Dedifferentiated amniotic fluid mesenchymal stem cell (primary cell): ENCODE measurements around the gene CEP55.
A peak's percentile ranks its signal among the peaks of the same experiment; 100 is the strongest.
"Not testable (repeated sequence)": the region's sequence is repeated elsewhere in the genome, so short reads cannot be mapped to it uniquely, and the experiment has no call there.

Experiments
- DNase-seq: peaks from one replicate; pipeline ENCODE4 v3.0.0-alpha.2; 2016; ENCODE audit errors: extremely low spot score

The CEP55 gene

DNA sequence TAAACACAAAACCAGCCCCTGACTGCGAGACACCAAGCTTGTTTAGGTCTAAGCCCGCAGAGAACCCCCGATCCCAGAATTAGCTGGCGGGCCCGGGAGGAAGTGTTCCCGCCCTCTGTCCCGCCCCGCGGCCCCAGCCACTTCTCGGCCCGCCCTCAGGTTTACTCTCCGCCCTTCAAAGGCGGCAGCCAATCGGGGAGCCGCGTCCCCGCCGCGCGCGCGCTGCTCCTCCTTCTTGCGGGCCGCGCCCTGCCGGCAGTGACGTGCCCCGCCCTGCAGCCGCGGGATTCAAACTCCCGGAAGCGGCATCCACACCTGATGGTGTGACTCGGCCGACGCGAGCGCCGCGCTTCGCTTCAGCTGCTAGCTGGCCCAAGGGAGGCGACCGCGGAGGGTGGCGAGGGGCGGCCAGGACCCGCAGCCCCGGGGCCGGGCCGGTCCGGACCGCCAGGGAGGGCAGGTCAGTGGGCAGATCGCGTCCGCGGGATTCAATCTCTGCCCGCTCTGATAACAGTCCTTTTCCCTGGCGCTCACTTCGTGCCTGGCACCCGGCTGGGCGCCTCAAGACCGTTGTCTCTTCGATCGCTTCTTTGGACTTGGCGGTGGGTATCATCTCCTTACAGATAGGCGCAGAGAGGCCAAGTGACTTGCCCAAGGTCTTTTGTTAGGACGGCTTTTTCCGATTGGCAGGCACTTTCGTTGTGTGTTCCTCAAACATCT is at the start of gene CEP55:
CEP55 (plus strand) TSS at position 291 of the 720 bp plus-strand sequence. CDS start 3,440 bp downstream, outside the sequence.
- DNase-seq, result peak; percentile 91

DNA sequence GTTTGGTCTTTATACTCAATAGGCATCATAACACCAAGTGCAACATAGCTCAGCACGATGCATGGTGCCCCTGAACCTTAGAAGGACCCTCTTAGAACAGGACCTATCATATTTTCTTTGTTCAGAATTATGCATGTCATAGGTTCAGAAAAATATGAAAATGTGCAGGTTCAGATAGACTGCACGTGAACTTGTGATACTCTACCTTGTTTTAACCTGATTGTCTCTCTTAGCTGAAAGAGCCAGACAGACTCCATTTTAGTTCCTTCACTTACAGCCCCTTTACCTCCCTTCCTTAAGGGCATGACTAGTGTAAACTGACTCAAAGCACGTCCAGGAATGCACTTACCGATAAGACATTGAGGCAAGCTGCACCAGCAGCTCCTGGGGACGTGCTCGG is 49.4 kb upstream of the CEP55 start:
- DNase-seq, result no peak

DNA sequence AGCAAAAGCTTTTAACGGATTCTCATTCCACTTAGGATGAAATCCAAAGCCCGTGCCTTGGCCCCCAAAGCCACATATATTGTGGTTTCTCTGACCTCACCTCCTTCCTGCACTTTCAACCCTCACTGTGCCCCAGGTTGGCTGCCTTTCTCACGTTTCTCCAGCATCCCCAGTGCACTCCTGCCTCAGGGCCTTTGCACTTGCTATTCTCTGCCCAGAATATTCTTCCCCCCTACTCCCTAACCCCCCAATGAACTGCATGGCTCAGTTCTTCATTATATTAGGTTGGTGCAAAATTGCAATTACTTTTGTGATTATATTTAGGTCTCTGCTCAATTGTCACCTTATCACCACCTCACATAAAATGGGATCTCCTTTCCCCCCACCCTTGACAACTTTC is 48.4 kb upstream of the CEP55 start:
- DNase-seq, result no peak

DNA sequence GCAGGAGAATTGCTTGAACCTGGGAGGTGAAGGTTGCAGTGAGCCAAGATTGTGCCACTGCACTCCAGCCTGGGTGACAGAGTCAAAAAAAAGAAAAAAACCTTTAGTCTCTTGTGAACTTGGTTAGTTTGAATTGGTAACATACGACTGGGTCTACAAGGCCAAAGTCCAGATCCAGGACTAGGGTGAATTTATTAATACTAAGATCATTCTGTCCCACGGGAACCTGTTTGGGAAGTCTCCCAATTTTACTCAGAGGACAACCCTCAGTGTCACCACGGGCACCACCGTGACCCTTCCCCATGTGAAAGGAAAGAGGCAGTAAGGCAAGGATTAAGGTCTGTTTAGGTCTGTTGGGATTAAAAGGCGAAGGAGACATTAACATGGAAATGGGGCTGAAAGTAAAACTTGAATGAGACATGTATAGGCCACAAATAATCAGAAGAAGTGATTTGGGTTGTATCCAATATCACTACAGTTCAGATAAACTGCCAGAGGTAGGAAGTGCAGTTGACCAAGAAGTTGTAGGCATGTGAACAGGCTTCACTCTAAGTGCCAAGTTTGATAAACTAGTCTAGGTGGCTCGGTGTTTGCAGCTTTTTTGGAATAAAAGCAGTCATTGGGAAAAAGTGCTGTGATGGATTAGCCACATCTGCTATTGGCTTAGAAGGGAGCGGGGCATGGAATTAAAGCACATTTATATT is 45.0 kb upstream of the CEP55 start:
- no peak for DNase-seq

DNA sequence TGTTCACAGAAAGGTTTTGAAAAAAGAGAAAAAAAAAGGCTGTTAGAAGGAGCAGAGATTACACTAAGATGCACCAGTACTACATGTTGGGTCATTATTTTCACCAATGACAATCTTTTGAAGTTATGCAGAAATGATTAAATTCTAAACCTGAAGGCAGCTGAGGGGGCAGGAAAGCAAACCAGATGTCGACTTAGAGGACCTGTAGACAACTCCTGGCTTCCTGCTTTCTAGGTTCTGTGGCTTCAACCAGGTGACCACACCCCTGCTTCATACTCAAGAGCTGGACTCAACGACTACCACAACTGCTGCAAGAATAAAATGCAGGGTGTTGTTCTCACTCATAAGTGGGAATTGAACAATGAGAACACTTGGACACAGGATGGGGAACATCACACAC is 44.3 kb upstream of the CEP55 start:
- DNase-seq, result no peak

DNA sequence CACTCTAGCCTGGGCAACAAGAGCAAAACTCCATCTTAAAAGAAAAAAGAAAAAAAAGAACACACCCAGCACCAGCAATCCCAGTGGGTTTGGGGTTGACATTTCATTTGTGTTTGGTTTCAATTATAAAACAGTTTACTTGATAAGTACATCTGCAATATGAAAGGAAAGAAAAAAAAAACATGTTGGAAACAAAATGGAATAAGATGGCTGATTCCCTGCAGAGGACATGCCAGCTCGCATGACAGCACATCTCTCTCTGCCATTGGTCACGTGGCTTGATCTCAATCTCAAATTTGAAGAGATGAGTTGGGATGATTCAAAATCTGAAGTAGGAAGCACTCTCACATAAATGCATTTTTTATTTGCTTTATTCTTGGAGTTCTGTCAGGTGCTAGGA is 42.3 kb upstream of the CEP55 start:
- DNase-seq, result no peak

DNA sequence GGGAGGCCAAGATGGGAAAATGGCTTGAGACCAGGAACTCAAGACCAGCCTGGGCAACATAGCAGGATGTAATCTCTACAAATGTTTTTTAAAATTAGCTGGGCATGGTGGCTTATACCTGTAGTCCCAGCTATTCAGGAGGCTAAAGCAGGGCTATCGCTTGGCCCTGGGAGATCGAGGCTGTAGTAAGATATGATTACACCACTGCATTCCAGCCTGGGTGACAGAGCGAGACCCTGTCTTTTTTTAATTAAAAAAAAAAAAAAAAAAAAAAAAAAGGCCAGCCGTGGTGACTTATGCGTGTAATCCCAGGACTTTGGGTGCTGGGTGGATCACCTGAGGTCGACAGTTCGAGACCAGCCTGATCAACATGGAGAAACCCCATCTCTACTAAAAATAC is 41.7 kb upstream of the CEP55 start:
- no peak for DNase-seq

DNA sequence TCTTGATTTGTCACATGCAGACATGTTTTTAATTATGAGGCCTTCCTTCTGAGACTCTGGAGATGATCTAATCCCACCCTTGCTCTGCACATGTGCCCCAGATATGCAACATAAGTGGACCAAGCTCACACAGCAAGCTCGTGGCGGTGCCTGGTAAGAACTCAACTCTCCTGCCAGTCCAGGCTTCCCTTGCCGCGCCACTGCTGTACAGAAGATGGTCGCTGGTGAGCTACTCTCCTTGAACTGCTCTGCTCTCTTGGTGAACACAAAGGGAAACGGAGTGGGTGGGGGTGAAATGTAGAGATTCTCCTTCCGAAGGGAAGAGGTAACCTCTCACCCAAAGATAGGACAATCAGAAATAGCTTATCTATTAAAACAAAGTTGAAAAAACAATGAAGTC is 39.9 kb upstream of the CEP55 start:
- DNase-seq, result no peak

DNA sequence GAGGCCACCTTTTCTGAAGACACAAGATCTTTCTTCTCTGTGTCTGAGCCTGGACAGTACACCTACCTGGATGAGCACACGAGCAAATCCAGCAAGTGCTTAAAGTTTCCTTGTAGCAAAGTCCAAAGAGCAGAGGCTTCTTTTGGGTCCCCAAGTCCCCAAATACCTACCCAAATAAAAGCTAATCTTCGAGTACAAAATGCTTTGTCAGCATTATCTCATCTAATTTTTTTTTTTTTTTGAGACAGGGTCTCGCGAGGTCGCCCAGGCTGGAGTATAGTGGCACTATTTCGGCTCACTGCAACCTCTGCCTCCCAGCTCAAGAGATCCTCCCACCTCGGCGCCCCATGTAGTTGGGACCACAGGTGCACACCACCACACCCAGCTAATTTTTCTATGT is 38.9 kb upstream of the CEP55 start:
- no peak for DNase-seq

DNA sequence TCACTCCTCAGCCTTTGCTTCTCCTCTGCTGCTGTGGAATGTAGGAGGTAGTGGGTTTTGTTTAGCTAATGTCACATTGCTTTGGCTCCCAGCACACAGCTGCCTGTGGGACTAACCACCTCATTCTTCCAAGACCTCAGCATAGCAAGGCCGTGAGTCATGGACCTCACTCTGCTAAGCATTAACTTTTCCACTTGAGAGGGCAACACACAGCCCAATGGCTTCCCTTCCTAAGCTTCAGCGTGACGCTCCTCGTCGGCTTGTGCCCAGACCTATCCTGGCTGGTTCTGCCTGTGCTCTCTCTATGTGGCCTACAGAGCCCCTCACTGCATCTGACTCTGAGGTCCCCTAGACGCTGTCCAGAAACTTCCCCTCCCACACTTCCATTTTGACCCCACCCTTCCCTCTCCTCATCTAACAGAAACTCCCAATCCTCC is 37.6 kb upstream of the CEP55 start:
- peak; percentile 99 for DNase-seq

DNA sequence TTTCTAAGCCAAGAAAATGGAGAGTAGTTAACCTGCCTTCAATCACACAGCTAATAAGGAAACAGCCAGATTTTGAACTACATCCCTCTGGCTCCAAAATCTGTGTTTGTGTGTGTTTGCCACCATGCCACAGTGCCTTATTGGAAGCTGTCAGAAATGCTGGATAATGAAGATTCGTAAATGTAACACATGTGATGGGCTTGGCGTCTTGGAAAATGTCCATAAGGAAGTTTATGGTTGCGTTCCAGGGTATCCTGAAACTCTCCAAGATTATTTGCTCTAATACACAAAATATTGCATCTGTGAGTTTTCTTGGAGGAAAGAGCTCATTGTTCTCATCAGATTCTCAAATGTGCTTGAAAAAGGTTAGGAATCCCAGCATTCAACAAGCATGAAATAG is 36.9 kb upstream of the CEP55 start:
- no peak for DNase-seq

DNA sequence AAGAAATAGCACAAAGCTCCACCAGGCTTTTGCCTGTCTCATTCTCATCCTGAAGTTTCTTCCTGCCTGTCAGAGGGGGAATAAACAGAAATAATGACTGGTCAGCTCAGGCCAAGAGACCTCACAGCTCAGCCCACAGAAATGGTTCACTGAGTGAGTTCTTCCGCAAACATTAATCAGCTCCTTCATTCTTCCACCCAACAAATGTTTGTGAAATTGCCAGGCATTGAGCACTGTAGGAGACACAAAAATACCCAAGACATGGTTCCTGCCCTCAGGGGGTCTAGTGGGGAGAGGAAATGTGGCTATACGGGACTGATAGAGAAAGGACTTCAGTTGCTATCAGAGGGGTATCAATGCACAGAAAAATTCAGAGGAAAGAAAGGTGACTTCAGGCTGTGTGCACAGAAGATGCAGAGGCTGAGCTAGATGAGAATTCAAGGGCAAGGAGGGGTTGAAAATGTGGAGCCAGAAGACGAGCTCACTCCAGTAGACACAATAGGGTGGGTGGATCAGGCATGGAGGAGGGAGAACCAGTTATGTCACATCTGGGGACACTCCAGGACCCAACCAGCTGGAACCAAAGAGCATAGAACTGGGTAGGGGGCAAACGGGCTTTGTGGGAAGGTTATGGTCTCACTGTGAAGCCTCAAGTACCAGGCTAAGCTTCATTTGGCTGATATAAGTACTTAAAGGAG is 35.2 kb upstream of the CEP55 start:
- no peak for DNase-seq

DNA sequence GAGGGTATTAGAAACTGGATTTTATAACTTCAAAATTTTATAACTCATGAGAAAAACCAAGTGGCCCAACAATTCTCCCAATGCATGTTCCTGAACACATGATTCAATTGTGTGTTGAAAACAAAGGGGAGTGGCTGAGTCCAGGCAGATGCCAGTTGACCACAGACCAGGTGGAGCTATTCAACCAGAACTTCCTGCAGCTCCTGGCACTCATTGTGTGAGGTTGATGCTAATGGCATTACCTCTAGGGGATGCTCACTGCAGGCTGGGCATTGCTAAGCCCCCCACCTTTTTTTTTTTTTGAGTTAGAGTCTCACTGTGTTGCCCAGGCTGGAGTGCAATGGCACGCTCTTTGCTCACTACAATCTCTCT is 34.6 kb upstream of the CEP55 start:
- DNase-seq, result no peak

DNA sequence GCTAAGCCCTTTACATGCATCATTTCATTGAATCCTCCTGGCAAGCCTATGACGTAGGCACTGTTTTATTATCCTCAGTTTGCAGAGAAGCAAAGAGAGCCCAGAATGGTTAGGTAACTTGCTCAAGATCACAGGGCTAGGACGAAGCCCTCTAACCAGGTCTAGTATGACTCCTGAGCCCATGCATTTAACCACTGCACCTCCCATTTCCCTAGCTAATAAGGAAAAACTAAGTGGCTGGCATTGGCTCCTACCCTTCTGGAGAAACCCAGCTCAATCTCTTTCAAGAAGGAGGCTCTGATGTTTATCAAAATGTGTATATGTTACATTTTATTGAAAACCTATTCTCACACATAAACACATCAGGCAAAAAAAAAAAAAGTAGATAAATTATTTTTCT is 34.0 kb upstream of the CEP55 start:
- no peak for DNase-seq

DNA sequence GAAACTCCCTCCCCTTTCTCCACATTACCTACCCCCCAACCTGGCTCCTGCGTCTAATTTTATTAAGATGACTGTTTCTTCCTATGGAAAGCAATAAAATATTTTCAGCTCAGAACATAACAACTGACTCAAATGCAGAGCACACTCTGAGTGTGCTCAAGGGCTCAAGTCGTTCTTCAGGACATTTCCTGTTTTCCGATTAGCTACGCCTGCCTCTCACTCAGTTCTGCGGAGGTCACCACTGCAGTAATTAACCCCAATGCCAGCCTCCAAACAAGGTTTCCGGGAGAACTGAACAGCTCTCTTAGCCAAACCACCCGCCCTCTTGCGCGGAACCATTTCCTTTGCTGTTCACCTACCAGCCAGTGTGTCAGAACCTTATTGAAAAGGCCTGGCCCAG is 33.5 kb upstream of the CEP55 start:
- no peak for DNase-seq

DNA sequence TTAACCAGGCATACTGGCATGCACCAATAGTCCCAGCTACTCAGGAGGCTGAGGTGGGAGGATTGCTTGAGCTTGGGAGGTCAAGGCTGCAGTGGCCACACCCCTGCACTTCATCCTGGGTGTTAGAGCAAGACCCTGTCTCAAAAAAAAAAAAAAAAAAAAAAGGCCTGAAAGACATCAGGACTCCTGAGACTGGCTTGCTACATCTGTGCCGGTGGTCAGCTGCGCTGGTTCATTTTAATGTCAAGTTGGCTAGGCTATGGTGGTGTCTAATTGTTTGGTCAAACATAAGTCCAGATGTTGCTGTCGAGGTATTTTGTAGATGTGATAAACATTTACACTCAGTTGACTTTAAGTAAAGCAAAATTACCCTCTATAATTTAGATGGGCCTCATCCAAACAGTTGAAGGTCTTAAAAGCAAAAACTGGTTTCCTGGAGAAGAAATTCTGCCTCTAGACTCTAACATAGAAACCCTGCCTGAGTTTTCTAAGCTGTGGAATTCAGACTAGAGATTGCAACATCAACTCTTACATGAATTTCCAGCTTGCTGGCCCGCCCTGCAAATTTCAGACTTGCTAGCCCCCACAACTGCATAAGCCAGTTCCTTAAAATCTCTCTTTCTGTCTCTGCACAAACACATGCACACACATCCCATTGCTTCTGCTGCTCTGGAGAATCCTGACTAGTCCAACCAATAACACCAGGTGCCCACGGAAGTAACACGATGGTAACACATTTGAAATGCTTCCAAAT is 32.5 kb upstream of the CEP55 start:
- DNase-seq, result peak; percentile 78

DNA sequence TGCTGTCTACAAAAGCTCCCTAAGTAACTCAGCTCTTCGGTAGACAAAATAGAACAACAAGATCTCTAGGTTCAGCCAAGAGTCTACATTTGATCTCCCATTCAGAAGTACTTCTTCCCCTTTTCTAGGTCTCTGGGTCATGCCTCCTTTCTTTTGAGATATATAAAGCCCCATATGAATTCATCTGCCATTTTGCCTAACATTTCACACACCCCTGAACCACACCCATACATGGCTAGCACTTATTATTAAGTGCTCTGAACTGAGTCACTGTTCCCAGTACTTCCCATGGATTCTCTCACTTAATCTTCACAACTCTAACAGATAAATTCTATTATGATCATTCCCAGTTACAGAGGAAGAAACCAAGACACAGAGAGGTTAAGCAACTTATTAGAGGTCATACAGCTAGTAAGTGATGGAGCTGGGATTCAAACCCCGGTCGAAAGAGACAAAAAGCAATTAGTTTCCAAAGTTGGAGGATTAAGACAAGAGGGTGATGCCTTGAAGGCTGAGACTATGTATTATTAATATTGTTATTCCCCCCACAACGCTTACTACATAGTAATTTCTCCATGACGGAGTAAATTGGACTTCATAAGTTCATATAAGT is 31.5 kb upstream of the CEP55 start:
- no peak for DNase-seq

DNA sequence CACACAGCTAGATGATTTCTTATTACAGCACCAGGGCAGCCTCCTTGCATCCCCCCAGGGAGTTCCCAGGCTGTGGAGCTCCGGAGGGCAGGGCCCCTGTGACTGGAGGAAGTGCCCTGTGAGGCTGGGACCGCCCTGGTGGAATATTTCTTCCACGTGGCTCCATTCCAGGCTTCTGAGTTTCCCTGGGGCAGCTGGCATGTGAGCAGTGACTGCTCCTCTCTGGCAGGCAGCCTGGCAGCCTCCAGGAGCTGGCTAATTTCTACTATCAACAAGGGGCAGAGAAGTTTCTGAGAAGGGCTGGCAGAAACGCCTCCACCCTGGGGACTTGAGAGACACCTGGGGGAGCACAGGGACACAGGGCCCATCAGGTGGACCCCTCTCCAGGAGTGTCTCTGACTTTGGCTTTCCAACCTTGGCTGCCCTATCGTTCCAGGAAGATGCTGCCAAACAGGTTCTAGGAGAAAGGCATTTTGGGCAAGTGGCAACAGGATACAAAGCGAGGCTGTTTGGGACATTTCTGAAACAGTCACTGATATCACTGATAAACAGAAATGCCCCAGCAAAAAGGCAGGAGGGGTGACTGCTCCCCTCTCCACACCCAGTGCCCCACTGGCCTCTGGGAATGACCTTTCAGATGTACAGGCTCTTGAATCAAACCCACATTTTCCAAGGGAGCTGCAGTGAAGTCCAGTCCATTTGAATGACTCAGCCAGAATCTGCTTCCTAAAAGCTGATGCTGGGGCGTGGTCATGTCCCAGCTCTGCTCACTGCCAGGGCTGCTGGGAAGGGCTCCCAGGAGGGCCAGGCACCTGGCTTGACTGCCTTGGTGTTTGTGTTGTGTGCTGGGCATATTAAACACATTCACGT is 30.4 kb upstream of the CEP55 start:
- peak; percentile 95 for DNase-seq

DNA sequence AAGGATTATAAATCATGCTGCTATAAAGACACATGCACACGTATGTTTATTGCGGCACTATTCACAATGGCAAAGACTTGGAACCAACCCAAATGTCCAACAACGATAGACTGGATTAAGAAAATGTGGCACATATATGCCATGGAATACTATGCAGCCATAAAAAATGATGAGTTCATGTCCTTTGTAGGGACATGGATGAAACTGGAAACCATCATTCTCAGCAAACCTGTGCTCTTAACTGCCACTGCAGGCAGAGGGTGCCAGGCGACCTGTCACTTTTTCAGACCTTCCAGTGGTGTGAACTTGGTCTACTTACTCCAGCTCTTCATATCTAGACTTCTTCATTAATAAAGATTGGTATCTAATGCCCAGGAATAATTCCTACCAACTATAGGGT is 28.8 kb upstream of the CEP55 start:
- not testable (repeated sequence) for DNase-seq

DNA sequence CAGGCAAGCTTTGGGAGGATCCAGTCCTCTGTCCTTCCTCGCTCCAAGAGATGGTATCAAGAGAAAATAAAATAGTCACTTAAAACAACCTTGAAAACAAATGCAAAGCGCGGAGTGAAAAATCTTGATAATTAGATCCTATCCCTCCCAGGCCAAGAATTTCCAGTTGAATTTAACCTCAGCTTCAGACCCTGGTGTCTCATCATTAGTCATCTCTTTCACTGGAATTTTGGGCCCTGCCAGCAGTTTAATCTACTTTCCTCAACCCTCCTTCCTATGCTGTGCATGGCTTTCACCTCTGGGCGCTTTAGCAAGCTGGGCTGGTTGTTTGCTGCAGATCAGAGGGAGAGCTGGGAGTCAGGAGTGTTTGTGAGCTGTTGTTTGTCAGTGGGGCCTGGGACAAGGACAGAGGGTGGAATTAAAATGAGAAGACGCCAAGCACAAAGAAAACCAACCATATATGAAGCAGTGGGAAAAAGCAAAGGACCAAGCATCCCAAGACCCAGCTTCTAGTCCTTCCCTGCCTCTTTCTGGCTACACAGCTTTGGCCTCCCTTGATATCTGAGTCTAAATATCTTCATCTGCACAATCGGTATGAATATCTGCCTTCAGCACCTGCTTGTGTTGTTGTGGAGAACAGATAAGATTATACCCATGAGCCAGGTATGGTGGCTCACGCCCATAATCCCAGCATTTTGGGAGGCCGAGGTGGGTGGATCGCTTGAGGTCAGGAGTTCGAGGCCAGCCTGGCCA is 27.8 kb upstream of the CEP55 start:
- peak; percentile 87 for DNase-seq
